Activated CD8-positive, alpha-beta memory T cell treated with anti-CD3 and anti-CD28 coated beads for 24 hours (primary cell): ENCODE measurements around the gene FLRT2.

Source experiments
- DNase-seq: peaks from one replicate; pipeline ENCODE4 v3.0.0-alpha.2; 2020

Gene FLRT2, protein sequence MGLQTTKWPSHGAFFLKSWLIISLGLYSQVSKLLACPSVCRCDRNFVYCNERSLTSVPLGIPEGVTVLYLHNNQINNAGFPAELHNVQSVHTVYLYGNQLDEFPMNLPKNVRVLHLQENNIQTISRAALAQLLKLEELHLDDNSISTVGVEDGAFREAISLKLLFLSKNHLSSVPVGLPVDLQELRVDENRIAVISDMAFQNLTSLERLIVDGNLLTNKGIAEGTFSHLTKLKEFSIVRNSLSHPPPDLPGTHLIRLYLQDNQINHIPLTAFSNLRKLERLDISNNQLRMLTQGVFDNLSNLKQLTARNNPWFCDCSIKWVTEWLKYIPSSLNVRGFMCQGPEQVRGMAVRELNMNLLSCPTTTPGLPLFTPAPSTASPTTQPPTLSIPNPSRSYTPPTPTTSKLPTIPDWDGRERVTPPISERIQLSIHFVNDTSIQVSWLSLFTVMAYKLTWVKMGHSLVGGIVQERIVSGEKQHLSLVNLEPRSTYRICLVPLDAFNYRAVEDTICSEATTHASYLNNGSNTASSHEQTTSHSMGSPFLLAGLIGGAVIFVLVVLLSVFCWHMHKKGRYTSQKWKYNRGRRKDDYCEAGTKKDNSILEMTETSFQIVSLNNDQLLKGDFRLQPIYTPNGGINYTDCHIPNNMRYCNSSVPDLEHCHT

DNA sequence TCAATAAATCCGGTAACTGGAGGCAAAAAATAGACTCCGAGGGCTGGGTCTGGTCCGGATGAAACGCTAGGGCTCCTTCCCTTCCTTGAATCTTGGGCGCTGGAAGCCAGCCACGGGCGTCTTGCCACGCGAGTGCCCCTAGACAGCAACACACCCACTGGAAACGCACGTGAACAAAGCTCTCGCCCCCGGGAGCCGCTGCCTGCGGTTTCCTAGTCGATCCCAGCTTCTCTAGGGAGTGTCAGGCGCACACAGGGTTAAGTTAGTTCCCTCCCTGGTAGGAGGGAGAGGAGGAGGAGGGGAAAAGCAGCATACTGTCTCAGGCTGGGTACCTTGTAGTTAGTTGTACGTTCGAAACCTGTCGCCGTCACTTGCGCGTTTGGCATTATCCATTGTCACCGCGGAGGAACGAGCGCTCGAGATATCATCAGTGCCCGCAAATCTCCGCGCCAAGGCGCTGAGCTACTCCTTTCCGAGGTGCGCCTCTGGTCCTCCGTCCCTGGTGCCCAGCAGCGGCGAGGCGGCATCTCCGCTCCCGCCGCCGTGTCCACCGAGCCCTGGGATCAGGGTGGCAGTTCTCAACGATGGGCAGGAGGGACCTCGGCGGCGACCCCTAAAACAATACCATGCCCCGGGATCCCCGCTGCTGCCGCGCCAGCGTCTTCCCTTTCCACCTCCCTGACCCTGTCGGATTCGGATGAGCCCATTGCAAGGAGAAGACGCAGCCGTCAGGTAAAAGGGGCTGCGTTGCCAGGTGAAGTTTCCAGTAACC, at the start of gene FLRT2:
Gene FLRT2 (plus strand): TSS at position 342 of the 772 bp plus-strand sequence. CDS start 91,371 bp downstream, outside the sequence.
- DNase-seq = no peak

DNA sequence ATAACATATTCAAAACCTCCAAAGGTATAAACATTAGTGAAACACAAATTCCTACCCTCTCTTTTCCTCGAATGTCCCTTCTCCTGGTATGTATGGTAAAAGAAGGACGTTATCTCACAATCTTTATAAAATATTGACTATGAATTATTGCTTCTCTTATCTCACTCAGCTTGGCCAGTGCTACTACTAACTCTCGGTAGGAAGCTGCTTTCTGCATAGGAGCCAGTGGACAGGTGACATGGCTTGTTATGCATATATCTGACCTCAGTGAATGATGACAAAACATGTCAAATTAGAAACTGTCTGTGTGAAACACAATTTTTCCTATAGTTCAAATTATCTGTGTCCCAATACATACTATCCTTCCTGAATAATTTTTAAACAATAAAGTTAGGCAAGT, 48.5 kb upstream of the FLRT2 start:
- no peak for DNase-seq

DNA sequence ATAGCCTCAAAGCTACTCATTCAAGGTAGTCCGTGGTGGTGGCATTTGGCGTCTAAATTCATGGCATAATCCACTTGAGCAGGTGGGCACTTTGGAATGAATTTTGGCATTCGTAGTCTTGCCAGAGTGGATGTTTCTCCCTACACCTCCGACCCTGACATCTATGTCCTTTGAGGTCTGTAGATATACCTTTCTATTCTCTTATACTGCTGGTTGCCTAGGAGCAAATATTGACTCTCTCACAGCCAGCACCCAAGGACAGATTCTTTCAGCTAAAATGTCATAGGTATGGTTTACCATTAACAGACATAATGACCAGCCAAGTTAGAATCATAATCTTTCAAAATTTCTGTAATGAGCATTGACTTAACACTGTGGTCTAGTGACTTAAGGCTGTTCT, 47.4 kb upstream of the FLRT2 start:
- DNase-seq = no peak

DNA sequence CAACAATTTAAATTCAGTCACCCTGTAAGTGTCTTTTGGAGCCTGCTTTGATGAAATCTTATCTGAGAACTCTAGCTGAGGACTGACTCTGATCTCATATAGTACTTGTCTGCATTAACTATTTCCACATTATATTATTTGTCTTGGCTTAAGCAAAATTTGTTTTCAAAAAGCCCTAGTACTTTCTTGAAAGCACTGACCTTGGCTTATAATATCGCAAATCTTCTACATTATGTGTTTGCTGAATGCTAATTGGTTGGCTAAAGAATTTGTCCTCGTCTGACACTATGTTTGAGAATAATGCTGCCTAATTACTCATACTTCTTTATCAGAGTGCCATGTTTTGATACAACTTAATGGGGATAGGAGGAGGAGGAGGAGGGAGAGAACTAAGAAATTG, 46.9 kb upstream of the FLRT2 start:
- DNase-seq = no peak

DNA sequence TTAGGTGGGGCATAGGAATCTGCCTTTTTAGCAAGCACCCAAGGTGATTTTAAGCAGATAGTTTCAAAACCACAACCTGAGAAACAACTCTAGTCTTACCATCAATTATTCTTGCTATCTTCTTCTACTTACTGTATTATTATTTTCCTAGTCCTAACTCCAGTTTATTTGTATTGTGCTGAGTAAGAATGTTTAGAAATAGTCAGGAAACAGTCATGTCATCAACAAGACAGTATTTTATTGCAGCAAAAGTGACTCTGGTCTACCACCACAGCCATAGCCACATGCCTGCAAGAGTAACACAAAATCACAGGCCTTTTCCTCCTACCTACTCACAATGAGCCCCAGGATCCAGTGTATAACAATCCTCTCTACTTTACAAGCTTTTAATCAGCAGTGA, 46.3 kb upstream of the FLRT2 start:
- no peak for DNase-seq

DNA sequence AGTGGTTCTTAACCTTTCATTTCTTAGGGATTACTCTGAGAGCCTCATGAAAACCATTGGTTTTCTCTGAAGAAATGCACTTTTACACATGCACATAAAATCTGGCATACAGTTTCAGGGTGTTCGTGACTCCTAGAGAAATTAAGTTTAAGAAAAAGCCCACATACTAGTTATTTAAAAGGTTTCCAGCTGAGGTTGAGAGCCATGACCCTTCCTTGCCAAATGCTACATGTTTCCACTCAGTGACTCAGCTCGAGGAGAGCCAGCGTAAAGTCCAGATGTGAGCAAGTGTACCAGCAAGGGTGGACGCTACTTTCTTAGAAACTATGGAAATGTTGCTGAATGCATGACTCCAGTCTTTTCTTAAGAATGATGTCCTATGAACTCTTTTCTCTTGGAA, 42.7 kb upstream of the FLRT2 start:
- DNase-seq = no peak

DNA sequence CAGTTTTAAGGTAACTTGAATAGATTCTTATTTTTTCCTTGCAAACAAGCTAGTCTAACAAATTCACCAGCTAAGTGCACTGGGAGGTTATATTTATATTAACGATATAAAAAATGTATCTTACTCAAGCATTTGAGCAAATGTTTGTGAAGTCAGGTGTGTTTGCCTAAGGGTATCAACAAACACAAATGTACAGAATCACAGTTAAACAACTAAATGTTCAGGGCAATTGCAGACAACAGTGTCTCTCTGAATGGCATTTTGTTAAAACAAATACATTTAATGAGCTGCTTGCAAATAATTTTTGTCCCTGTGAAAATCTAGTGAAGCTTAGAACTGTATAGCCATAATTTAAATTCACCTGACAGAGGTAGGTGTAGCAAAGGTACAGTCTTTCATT, 28.2 kb upstream of the FLRT2 start:
- DNase-seq = no peak

DNA sequence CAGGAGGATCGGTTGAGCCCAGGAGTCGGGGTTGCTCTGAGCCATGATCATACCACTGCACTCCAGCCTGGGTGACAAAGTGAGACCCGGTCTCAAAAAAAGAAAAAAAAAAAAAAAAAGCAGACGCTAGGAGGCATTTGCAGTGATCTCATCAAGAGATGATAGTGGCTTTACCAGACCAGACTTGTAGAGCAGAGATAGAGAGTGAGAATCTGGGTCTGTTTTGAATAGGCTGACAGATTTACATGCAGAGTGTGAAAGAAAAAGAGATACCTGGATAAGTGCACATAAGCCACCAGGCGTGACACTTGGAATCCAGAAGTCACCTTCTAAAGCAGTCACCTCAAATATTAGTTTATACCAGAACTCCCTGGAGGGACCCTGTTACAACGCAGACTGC, 21.1 kb upstream of the FLRT2 start:
- DNase-seq = no peak

DNA sequence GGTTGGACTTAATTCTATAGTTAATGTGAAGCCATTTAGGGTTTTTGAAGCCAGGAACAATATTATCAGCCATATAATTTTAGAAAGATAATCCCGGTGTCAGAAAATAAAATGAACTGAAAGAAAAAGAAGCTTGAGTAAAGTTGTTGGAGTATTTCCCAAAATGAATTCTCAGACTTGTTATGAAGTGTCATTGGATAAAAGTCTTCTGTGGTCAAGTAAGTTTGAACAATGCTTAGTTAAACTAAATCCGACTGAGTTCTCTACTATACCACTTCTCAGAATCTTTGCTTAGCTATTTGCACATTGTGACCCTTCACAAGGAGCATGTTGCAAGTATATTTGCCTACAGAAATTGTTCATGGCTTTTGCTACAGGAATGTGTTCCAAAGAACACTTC, 17.5 kb upstream of the FLRT2 start:
- DNase-seq = no peak

DNA sequence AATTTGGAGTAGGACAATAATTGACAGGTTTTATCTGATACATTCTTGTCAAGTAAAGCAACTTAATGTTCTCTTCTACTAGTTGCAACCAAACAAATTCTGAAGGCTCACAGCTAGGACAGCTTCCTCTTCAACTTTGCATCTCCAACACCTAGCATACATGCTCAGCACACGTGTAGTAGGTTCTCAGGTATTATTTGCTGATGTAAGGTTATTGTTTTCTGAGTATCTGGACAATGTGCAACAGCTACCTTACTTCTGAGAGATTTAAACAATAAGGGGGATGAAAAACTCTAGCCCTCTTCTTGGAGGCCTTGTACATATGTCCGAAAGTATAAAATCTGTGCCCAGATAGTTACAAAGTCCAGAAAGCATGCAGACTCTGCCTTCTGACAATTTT, 15.5 kb upstream of the FLRT2 start:
- DNase-seq = no peak

DNA sequence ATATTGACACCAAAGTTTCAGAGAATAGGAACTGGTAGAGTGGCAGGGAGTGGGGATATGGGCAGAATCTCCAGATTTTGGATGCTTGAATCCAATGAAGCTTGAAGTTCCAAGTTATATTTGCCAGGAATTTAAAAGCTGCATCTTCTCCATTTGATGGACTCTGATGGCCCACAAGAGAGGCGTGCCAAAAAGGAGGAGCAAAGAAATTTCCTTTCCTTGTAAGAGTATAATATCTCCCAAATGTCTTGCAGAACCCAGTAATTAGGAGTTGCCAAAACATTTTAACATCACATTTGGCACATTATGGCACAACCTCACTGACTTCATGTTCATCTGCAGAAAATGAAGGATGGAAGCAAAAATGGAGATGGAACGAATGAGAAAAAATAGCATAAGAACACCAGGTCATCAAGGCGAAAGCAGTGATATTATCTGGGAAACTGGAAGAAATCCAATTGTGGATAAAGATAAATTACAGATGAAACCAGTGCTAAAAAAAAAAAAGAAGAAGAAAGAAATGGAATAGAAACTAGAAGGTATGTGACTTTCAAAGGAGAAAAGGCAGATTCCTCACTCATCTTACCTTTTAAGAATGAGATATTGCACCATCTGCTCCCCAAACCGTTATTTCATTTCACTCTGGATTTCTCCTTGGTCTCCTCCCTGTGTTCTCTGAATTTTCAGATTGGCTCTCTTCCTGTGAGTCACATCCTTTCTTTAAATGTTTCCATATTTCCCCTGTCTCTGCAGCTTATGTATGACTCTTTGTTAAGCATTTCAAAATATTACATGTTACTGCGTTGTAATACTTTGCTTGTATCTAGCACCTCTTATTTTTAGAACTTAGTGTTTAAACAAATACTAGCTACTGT, 13.5 kb upstream of the FLRT2 start:
- DNase-seq = no peak

DNA sequence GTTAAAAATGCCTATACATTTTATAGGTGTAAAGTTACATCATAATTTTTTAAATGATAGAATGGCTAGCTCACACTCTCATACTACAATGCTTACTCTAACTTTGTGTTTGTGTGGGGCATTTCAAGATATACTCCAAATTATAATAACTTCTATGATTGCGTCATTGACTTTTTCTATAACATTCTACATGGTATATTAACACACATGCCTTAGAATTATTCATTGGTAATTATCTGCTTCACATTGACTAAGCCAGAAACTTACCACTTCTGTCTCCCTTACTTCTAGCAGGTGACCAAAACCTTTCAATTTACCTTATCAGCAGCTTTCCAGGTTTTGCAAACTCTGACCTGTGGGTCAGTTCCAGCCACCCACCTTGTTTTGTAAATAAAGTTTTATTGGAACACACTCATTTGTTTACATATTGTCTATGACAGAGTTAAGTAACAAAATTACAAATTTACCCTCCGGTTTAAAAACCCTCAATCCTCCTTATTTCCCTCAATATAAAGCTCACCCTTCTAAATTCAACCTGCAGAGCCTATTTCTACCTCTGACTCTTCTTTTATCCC, 12.7 kb upstream of the FLRT2 start:
- DNase-seq = no peak

DNA sequence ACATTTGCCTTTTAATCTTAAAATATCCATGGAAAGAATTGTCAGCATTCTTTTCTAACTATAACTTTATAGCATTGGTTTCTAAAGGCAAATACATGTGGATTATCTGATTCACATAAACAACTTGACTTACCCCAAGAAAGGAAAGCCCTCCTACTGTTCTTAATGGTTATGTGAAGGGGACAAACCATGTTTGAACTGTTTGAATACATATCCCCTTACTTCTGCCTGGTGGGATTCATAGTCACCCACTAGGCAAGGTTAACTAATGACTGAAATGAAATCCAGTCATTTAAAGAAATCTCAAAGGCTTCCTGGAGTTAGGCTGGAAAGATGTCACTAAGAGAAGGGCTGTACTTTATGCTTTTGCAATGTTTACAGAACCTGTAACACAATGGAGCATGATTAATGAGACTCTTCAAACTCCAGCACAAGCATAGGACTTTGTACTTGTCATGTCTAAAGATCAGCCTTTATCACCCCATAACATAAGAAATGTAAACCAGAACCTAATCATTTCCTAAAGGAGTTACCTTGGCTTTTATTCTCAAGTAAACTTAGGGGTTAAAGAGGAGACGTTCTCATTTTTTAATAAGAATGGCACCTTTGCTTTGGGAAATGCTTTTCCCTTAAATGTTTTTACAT, 10.2 kb upstream of the FLRT2 start:
- no peak for DNase-seq

DNA sequence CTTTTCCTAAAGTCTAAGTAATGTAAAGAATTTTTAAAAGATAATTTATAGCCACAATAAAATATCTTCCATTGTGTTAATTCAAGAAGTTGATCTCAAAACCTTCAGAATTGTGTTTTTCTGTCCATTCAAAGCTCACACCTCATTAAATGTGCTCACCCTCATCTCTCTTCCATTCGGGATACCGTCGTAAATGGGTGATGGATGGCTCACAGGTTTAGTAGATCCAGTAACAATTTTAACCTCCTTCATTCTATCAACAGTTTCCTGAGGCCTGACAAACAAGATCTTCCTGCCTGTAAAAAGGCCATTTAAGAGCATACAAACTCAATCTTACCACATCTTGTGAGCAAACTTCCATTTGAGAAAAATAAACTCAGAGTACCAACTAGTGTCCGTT, 9.4 kb upstream of the FLRT2 start:
- no peak for DNase-seq

DNA sequence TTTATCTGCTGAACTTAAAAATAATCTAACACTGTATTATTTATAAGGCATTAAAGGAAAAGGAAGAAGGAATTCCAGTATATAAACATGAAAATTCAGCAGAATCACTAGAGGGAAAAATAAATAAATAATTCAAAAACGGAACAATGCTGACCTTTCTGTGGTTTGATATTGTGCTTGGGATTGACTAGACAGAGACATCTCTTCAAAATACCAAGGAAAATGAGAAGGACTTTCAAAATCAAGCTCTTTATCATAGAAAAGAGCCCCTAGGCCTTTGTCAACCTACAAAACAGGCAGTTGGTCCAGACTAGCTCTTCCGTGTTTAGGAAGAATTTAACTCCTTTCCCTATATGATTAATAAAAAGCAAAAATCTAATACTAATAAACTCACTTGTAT, 6.3 kb upstream of the FLRT2 start:
- no peak for DNase-seq

DNA sequence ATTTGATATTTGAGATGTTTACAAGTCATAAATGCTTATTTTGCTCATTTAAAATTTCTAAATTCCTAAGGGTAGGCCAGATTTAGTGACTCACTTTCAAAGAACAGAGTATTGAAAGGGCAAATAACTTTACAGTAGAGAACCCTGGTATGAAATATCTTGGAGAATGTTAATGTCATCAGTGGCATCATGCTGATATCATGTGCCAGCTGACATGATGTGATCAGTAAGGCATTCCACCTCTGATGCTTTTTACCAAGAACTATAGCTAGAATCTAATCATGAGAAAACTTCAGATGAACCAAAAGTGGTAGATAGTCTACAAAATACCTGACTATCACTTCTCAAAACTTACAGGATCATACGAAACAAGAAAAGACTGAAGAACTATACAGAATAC, 2.9 kb upstream of the FLRT2 start:
- DNase-seq = no peak

DNA sequence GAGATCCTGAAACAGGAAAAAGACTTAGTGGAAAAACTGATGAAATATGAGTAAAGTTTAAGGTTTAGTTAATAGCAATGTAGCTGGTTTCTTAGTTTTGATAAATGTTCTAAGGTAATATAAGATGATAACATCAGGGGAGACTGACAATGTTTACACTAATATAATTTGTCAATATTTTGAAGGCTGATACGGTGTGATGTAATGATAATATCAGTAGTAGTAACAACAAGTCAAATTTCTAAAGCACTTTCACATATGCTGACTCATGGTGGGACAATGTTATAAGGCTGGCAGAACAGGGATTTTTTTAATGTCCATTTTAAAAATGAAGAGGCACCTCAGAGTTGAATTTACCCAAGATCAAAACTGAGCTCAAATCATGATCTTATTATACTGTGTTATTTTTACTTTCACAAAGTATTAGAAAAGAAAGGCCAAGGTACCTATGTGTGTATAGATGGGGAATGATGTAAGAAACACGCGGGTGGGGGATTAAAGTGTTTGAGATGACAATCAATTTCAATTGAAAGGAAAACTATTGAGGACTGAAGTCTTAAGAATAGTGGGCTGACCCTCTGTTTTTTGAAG, 2.4 kb upstream of the FLRT2 start:
- DNase-seq = no peak

DNA sequence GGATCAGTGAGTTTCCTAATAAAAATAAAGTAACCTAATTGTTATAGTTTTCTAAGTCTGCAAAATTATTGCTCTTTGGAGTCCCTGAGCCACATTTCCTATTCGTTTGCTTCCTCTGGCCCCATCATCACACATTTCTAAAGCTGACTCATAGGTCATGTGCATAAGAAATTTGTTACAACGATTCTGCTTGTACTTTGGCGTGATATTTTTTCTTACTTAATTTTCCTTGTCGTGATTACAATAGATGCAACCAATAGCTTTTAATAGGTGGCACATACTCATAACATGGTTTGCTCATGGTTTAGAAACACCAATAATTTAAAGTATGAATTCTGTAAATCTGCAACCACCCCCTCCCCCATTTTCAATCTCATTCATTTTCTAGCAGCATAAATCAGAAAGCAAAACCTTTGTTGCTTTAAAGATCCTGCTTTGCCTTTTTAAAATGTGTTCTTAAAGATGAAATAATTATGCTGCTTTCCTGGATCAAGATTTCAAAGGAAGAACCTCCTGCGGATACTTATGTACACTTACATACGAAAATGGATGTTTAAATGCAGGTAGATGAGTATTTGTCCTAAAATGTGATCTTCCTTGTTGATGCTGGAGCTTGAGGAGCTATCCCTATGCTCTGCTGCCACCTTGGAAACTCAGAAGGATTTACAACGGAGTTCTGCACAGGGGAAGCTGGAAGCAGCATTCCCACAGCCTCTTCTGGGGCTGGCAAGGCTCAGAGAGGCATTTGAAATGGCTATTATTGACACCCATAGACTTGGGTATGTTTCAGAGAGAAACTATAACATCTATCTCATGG, 1.7 kb upstream of the FLRT2 start:
- DNase-seq = no peak

DNA sequence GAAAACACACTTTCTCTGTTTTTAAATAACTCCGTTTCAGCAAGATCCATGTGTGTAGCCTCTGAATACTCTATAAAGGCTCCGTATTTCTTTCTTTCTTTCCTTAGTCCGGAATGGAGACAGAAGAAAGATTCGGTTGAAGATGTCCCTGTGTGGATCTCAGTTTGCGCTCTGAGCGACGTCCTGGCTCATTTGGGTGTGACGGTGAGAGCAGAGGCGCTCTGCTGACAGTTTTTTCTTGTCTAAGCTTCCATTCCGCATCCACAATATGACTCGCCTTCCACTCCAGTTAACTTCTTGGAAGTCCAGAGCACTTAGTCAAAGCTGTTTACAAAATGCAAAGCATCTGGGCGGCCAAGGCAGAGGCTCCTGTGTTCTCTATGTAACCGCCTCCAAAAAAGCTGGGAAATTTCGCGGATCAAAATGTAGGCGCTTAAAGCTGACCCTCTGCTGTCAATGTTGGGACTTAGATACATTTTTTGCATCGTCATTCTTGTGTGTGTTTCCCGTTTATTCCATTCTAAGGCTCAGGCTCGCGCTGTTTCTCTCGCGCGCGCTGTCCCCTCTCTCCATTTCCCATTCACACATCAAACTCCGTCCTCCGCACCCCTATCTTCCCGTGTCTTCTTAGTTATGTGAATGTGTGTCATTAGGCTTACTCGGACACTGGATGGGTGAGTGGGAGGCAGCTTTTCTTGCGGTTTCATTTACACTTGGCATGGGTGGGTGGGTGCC, 880 bp upstream of the FLRT2 start:
- no peak for DNase-seq

DNA sequence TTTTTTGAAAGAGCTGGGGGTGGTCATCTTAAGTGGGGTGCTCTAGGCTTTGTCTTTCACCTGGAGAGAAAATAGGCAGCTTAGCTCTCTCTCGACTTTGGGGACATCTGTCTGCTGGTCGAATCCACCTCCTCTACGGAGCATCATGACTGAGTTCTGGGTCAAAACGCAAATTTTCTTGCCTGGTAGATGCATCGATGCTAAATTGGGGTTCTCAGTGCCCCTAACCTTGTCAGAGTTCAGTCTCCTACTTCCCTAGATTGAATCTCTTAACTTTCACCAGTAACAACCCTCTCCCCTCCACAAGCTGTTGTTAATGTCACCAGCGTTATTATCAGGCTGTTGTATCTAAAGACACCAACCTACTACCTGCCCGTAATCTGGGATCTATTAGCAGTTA, 682 bp downstream of the FLRT2 start:
- DNase-seq = no peak
